Panc1 (cell line): Measurements from ENCODE around the gene TEDC2. TPM values are rescaled to one million over a fixed set of nuclear protein-coding genes. Genes with fewer than 3 reads are reported as not detected.

Experiments used
- ATAC-seq: fragments of 200-7000 bp; cut with Tn5 transposase; 2 replicates; pipeline ENCODE4 v1.9.1; 2020; ENCODE audit warnings: mild to moderate bottlenecking, moderate library complexity
- BruUV-seq: library from RNA; stranded (reverse); fragments of 400-500 nt; replicated peaks from 2 replicates; lab custom pipeline; 2021; lab: Mats Ljungman, UMichigan
- CTCF ChIA-PET: fragments of 300-600 bp; sonication (Branson Sonifier 250); formaldehyde crosslinking; loops from one replicate; lab custom pipeline; 2022; ENCODE audit warnings: antibody characterized with exemption; lab: Charles Lee
- POLR2A ChIA-PET: fragments of 300-600 bp; sonication (Branson Sonifier 250); formaldehyde crosslinking; loops from one replicate; lab custom pipeline; 2022; ENCODE audit warnings: antibody characterized with exemption; lab: Charles Lee
- DNase-seq: peaks from one replicate; pipeline ENCODE4 v3.0.0-alpha.2; 2010; ENCODE audit warnings: low read depth, low spot score
- H3K27ac ChIP-seq: 2 replicates; pipeline ENCODE4 v1.5.1; 2011; ENCODE audit warnings: mild to moderate bottlenecking, low read length, inconsistent platforms
- H3K27me3 ChIP-seq: fragments of 200-500 bp; sonication (Bioruptor generic); 2 replicates; pipeline ENCODE4 v1.6.0; 2014; ENCODE audit warnings: low read length, inconsistent platforms; ENCODE audit not compliant: control insufficient read depth, insufficient read depth
- H3K36me3 ChIP-seq: fragments of 200-500 bp; sonication (Bioruptor generic); 2 replicates; pipeline ENCODE4 v1.5.1; 2014; ENCODE audit warnings: inconsistent platforms, mild to moderate bottlenecking, low read length, moderate library complexity; ENCODE audit not compliant: control insufficient read depth, insufficient read depth
- H3K4me1 ChIP-seq: 2 replicates; pipeline ENCODE4 v1.5.1; 2011; ENCODE audit warnings: inconsistent platforms, mild to moderate bottlenecking, low read length, moderate library complexity; ENCODE audit not compliant: control insufficient read depth, insufficient read depth
- H3K4me3 ChIP-seq, 2 experiments: 2 replicates each; pipeline ENCODE4 v1.5.1; 2011 to 2012; ENCODE audit warnings: low read depth in 2 of 2, low read length in 2 of 2, mild to moderate bottlenecking in 2 of 2, inconsistent platforms in 1 of 2, moderate library complexity in 1 of 2
- H3K9me3 ChIP-seq: fragments of 200-500 bp; sonication (Bioruptor generic); 2 replicates; pipeline ENCODE4 v1.5.1; 2014; ENCODE audit warnings: low read depth, mild to moderate bottlenecking, inconsistent platforms, low read length, moderate library complexity; ENCODE audit not compliant: control insufficient read depth, insufficient read depth
- POLR2AphosphoS5 ChIP-seq: IDR thresholded peaks from 2 replicates; pipeline ENCODE4 v1.6.1; 2012; ENCODE audit warnings: mild to moderate bottlenecking, low read depth, low read length, moderate library complexity
- SIN3A ChIP-seq: IDR thresholded peaks from 2 replicates; pipeline ENCODE4 v1.6.1; 2012; ENCODE audit warnings: low read depth, mild to moderate bottlenecking, low read length, moderate library complexity, borderline replicate concordance; ENCODE audit not compliant: insufficient read depth
- TCF7L2 ChIP-seq: IDR thresholded peaks from 2 replicates; pipeline ENCODE4 v1.6.1; 2011; ENCODE audit warnings: mild to moderate bottlenecking, low read depth, low read length, inconsistent platforms
- in situ Hi-C: cut with HindIII; loops from 2 replicates; pipeline ENCODE4 v1.10.0; 2016; ENCODE audit warnings: low sequenced_read_pairs, low pct_unique_long_range_greater_than_20kb
- intact Hi-C: fragments of 100-400 bp; cut with micrococcal nuclease; formaldehyde crosslinking; loops from one replicate; pipeline ENCODE4 v1.10.0; 2022; ENCODE audit not compliant: unreplicated experiment
- total RNA-seq: library from RNA; stranded (reverse); gene quantifications from one replicate; pipeline ENCODE4 v1.2.1, GENCODE V29; 2021; ENCODE audit not compliant: unreplicated experiment
- TF ChIP-seq, protein P1 (sequence below), 2 experiments: IDR thresholded peaks; 2 replicates each; pipeline ENCODE4 v1.6.1; 2011 to 2012; ENCODE audit warnings: low read depth in 2 of 2, control low read depth in 1 of 2, low read length in 1 of 2, mild to moderate bottlenecking in 1 of 2, moderate library complexity in 1 of 2; ENCODE audit not compliant: insufficient read depth in 1 of 2
- TF ChIP-seq, protein P2 (sequence below): fragments of 450-650 bp; IDR thresholded peaks from 2 replicates; pipeline ENCODE4 v1.5.1; 2017; ENCODE audit warnings: mild to moderate bottlenecking

TEDC2 gene
- total RNA-seq, 1 experiment from 2014 or later, result 25.0 TPM

DNA sequence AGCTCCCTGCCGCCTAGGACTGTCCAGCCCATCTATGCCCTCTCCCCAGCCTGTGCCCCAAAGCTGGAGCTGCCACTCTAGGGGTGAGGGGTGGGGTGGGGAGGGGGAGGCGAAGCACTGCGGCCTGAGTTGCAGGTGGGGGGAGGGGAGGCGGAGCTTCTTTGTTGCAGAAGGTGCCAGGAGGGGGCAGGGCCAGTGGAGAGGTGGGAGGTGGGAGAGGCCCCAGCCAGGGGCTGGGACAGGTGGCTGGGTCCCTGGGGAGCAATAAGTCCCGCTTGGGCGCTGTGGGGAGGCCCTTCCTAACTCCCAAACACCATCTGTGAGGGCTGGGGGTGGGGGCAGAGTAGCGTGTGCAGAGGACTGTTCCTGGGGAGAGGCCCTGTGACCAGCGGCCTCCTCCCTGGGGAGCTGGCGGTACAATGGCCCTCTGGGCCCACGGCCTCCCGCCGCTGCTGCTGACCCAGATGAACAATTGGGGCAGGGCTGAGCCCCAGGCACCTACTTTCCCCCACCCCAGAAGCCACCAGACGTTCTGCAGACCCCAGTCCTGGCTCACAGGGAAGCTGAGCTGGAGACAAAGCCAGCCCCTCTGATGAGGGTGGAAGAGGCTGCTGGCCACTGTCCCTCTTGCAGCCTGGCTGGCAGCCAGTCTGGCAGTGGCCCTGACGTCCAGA, 9.0 kb downstream of the TEDC2 start:
- in situ Hi-C loops, result no loop called here
- no TSS peak for BruUV-seq
- Histone ChIP-seq H3K27ac (peak overlapping the region; percentile 95), H3K36me3 (no peaks in the 10 kb centered on the region), H3K9me3 (no peaks in the 10 kb centered on the region), H3K27me3 (no peaks in the 10 kb centered on the region), H3K4me3 (peak overlapping the region; percentile 42 to 59), H3K4me1 (peaks cover 47% of the 10 kb centered on the region)
- ChIA-PET POLR2A (interaction anchor here (0.6 to 1.2 kb wide), 2 partner anchors 8 to 33 kb away, joined by 3 to 5 read pairs; no protein-coding TSS in a partner anchor), CTCF (interaction anchor here (0.6 to 0.7 kb wide), 2 partner anchors 51 to 217 kb away, joined by 4 read pairs; partner anchors contain the start of genes AMDHD2 and ECI1)
- intact Hi-C loops, result no loop called here
- TF ChIP-seq POLR2AphosphoS5, result 0 out of 2 replicates have a peak, but pooled peaks have one; percentile 47
- TF ChIP-seq, protein P1, sequence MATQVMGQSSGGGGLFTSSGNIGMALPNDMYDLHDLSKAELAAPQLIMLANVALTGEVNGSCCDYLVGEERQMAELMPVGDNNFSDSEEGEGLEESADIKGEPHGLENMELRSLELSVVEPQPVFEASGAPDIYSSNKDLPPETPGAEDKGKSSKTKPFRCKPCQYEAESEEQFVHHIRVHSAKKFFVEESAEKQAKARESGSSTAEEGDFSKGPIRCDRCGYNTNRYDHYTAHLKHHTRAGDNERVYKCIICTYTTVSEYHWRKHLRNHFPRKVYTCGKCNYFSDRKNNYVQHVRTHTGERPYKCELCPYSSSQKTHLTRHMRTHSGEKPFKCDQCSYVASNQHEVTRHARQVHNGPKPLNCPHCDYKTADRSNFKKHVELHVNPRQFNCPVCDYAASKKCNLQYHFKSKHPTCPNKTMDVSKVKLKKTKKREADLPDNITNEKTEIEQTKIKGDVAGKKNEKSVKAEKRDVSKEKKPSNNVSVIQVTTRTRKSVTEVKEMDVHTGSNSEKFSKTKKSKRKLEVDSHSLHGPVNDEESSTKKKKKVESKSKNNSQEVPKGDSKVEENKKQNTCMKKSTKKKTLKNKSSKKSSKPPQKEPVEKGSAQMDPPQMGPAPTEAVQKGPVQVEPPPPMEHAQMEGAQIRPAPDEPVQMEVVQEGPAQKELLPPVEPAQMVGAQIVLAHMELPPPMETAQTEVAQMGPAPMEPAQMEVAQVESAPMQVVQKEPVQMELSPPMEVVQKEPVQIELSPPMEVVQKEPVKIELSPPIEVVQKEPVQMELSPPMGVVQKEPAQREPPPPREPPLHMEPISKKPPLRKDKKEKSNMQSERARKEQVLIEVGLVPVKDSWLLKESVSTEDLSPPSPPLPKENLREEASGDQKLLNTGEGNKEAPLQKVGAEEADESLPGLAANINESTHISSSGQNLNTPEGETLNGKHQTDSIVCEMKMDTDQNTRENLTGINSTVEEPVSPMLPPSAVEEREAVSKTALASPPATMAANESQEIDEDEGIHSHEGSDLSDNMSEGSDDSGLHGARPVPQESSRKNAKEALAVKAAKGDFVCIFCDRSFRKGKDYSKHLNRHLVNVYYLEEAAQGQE (IDR thresholded peaks at IDR 0.05; ENCODE audit: insufficient read depth in 1 of 2, low read depth in 2 of 2, low read length in 1 of 2), result no peak
- TF ChIP-seq SIN3A, result peak; percentile 20; the same call in 1 of the 2 replicates
- TF ChIP-seq TCF7L2, result no peak
- TF ChIP-seq, protein P2, sequence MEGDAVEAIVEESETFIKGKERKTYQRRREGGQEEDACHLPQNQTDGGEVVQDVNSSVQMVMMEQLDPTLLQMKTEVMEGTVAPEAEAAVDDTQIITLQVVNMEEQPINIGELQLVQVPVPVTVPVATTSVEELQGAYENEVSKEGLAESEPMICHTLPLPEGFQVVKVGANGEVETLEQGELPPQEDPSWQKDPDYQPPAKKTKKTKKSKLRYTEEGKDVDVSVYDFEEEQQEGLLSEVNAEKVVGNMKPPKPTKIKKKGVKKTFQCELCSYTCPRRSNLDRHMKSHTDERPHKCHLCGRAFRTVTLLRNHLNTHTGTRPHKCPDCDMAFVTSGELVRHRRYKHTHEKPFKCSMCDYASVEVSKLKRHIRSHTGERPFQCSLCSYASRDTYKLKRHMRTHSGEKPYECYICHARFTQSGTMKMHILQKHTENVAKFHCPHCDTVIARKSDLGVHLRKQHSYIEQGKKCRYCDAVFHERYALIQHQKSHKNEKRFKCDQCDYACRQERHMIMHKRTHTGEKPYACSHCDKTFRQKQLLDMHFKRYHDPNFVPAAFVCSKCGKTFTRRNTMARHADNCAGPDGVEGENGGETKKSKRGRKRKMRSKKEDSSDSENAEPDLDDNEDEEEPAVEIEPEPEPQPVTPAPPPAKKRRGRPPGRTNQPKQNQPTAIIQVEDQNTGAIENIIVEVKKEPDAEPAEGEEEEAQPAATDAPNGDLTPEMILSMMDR, result no peak
- DNase-seq (no peak), ATAC-seq (peak; percentile 44)

DNA sequence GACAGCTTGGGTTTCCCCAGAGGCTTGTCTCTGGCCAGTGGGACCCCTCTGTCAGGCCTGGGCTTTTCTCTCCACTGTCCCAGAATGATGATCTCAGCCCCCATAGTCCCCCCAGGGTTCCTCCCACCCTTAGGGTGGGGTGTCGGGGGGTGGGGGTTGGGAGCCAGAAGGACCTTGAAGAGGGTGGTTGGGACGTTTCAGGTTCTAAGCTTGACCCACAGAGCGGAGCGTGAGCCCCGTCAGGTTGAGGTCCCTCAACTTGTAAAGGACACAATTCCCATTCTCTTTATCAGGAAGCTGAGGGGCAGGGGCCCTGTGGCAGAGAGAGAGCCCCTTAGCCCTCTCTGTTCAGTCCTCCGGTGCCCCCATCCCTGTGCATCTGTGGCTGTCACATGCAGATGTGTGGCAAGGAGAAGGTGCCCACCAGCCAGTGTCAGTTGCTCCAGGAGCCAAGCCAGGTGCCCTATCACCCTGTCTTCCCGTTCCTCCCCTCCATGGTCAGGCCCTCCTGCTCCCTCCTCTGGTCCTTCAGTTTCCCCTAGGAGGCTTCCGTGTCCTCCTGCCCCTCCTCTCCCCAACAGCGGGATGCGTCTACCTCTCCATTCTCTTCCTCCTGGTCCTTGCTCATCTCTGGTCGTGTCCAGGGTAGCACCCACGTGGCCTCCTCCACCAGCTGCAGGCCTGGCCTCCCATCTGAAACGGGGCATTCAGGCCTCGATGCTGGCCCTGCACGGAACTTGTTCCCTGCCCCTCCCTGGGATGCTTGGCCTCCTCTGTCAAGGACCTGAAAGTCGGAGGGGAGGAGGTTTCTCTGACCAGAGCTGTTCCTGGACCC, 9.7 kb downstream of the TEDC2 start:
- H3K27me3 ChIP-seq, result no peaks in the 10 kb centered on the region
- ChIA-PET CTCF (interaction anchor here (0.6 to 1.5 kb wide), 2 partner anchors 31 to 50 kb away, joined by 4 to 6 read pairs; partner anchors contain the start of gene AMDHD2), POLR2A (interaction anchor here (0.5 to 1.2 kb wide), 3 partner anchors 32 to 219 kb away, joined by 4 to 7 read pairs (median 5); partner anchors contain the start of gene CEMP1)
- in situ Hi-C loops, result no loop called here
- intact Hi-C loops, result no loop called here
- H3K4me3 ChIP-seq, result peak overlapping the region in 1 of 2 experiments; percentile 59; a peak in 1 of 4 replicates
- DNase-seq (no peak), ATAC-seq (no peak)
- no peaks in the 10 kb centered on the region; the same call in 1 of the 2 replicates for H3K36me3 ChIP-seq
- H3K4me1 ChIP-seq, result peaks cover 45% of the 10 kb centered on the region
- TF ChIP-seq SIN3A (no peak), POLR2AphosphoS5 (no peak), TCF7L2 (no peak)
- TF ChIP-seq, protein P2, result no peak
- TF ChIP-seq, protein P1 (IDR thresholded peaks at IDR 0.05; ENCODE audit: insufficient read depth in 1 of 2, low read depth in 2 of 2, low read length in 1 of 2), result no peak
- BruUV-seq, result no TSS peak
- peak overlapping the region; percentile 95 for H3K27ac ChIP-seq
- no peaks in the 10 kb centered on the region for H3K9me3 ChIP-seq
